ENCODE results near the gene KIF18B. TPM values are rescaled to one million over a fixed set of nuclear protein-coding genes. Genes with fewer than 3 reads are reported as not detected.

The KIF18B gene
- polyA plus RNA-seq, 3 donors = 12.1 to 21.2 (median 15.8) TPM

DNA sequence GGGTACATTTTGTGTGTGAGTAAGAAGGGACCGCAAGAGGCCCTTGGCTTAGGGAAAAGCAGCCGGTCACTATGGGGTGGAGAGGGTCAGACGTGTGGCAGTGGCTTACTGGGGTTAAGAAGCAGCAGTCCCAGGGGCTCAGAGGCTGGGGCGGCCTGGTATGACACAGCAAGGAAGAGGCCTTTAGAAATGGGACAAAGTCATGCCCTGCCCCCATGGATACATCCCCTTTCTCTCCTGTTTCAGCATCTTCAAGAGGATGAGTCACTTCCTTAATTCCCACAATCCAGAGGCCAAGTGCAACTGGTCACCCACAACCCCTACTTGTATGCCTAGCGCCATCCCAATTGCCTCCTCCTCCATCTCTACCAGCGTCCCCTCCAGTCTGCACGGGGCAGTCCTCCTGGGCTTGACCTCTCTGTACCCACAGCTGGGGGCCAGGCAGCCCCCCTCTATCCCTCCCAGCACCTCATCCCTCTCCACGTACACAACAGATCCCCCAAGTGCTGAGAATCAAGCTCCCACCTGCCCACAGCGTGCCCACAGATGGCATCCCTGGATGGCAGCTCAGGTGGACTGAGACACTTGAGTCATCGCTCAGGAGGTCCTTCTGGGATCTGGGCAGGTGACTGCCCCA is 41.4 kb downstream of the KIF18B start:
- DNase-seq = no peak

- no peak for DNase-seq
Measured at GRCh38 chr17:44905006-44906000, 42.3 kb downstream of the KIF18B start.

- DNase-seq = no peak
Measured at GRCh38 chr17:44904001-44904984, 43.3 kb downstream of the KIF18B start.

DNA sequence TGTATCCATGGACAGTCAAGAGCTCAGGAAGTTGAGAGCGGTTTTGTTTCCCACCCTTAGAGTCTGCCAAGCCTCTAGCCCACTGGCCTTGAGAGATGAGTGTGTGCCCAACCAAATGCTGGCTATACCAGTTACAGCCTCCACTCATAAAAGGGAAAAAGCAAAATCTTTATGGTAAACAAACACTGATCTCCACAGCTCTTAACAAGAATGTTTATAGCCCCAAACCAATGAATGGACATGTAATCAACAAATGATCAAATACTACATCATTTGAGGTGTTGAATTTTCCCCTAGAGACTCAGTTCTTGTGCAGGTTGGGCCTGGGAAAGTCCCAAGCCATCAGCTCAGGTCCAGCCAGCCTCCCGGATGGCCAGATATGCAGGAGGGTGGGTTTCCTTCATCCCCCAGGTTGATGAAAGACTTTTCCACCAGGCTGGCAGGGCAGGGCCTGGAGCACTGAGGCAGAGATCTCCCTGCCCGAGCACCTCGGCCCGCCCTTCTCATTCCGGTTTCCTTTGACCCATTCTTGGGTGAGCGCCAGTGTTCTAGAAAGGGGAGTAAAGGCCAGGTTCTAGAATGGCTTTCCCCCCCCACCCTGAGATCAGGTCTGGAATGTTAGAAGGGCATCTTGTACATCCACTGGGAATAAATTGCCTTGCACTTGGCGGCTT is 44.4 kb downstream of the KIF18B start:
- DNase-seq = no peak

DNA sequence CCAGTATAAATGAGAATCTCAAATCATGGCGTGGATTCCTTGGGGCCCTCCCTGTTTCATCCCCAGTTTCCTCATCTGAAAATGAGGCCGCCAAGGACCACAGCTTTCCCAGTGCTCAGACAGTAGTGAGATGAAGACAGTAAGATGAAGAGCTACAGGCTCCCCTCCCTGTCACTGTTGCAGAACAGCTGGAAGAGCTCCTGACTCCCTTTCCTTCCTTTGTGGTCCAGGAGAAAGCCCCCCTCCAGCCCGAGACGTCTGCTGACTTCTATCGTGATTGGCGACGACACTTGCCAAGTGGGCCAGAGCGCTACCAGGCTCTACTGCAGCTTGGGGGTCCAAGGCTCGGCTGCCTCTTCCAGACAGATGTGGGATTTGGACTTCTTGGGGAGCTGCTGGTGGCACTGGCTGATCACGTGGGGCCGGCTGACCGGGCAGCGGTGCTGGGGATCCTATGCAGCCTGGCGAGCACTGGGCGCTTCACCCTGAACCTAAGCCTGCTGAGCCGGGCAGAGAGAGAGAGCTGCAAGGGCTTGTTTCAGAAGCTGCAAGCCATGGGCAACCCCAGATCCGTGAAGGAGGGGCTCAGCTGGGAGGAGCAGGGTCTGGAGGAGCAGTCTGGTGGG is 45.3 kb downstream of the KIF18B start:
- DNase-seq = no peak

GRCh38 chr17:44901411-44901921 is 46.1 kb downstream of the KIF18B start:
- DNase-seq = no peak

DNA sequence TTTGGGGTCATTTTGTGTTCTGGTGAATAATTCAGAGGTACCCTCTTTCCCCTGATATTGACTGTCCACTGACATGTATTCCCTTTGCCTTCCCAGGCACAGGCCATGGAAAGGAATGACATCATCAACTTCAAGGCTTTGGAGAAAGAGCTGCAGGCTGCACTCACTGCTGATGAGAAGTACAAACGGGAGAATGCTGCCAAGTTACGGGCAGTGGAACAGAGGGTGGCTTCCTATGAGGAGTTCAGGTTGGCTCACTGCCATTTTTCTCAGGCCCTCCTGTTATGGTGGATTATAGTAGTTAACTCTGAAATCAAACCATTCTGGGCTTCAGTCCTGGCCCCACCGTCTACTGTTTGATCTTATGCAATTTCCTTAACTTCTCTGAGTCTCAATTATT is 46.7 kb downstream of the KIF18B start:
- no peak for DNase-seq

DNA sequence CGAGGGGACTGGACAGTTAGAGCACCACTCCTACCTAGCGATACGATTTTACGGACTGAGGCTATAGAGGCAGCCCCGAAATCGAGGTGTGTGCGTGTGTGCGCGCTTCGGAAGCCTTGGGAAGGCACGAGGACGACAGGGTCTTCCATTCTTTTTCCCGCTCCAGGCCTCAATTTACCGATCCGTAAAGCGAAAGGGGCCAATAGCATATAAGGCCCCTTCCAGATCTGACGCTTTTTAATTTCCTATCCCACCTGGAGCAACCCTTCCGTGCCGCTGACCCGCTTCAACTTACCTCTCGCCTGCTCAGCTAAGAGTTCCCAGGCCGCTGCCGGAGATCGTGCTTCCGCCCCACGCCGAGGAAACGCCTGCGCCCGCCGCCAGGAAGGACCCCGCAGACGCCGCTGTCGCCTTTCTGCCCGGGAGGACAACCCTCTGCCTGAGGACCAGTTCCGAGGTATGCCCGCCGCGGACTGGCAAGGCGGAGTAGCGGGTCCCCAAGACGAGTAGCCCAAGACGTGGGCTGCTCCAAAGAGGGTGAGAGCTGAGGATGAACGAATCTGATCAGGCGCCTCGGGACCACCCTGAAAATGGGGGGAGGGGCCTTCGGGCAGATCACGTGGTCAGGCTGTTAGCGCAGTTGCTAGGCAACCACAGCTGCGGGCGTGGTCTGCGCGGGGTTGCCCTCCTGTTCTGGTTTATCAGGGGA is 48.3 kb downstream of the KIF18B start, which contains the start of gene EFTUD2:
Gene EFTUD2, minus strand, starts transcription at position 372 of the 709 bp plus-strand sequence. CDS start 4,924 bp downstream, outside the sequence.
- DNase-seq = peak; percentile 88

DNA sequence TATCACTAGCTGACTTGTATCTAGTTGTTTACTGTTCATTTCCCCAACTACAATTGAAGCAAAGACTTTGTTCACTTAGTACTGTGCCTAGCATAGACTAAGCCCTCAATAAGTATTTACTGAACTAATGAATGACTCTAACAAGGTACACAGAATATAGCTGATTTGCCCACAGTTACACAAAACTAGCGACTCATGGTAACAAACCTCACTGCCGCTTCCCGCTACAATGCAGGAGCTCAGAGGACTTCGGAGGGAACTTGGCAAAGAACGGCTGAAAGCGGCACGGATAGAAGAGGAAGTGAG is 48.9 kb downstream of the KIF18B start:
- DNase-seq = no peak

GRCh38 chr17:44894642-44895041 is 52.9 kb downstream of the KIF18B start:
- no peak for DNase-seq

DNA sequence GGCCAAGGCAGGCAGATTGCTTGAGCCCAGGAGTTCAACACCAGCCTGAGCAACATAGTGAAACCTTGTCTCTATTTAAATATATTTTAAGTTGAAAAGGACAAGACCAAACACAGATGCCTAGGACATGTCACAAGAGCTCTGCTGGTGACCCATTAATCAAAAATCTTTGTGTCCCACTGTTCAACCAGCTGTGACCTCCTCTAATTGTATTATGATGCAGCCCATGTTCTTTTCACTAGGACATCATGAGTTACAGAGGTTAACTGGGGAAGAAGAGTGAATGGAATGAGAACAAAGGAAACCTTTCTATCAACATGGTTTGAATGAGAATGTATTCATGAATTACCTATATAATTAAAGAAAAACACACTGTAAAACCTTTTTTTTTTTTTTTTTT is 55.3 kb downstream of the KIF18B start:
- no peak for DNase-seq

DNA sequence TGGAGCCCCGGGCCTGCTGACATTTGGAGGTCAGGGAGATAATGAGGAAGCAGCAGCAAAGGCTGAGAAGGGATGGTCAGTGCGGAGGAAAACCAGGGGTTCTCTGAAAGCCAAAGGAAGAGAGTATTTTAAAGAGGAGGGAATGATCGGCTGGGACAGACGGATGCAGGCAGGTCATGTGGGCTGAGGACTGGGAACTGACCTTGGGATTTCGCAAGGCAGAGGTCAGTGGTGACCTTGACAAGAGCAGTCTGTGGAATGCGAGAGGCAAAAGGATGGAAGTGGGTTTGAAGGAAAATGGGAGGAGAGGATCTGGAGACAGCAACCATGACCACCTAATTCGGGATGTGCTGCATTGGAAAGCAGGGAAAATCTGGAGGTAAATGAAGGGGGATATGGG is 58.6 kb downstream of the KIF18B start:
- no peak for DNase-seq

DNA sequence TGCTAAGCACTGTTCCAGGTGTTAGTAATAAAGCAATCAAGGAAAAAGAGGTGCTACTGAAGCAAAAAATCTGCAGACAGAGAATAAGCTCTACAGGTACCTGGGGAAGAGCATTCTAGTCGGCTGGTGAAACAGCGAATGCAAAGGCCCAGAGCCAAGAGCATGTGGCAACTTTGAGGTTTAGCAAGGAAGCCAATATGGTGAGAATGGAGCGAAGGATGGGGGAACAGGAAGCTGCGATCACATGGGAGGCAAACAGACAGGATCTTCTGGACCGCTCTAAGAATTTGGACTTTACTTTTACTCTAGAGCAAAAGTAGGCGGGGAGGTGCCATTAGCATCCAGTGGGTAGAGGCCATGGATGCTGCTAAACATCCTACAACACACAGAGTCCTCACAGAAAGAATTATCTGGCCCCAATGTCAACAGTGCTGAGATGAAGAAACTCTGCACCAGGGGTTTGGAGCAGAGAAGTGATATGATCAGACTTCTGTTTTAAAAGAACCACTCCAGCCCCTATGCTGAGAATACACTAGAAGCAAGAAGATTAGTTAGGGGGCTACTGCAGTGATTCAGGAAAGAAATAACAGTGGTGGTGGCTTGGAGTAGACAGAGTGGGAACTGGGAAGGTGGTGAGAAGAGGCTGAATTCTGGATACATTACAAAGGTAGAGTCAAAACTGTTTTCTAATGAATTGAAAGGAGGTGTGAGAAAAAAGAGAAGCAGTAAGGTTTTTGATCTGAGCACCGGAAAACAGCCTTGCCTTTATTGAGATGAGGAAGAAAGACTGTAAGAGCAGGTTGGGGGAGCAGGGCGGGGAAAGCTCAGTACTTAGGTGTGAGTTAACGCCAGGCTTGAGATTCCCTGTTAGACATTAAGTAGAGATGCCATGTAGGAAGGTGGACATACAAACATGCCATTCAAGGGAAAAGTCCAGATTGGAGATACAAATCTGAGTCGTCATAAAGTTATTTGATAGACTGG is 59.3 kb downstream of the KIF18B start:
- DNase-seq = no peak

DNA sequence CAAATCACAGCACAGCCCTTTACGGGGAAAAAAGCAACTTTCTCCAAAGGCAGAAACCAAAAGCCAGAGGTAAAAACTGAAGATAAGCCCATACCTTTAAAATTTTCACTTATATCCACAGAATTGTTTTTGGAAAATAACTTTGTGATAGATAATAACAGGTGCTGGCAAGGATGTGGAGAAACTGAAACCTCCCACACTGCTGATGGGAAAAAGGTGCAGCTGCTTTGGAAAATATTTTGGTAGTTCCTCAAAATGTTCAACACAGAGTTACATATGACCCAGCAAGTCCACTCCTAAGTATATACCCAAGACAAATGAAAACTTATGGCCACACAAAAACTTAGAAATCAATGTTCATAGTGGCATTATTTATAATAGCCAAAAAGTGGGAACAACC is 60.6 kb downstream of the KIF18B start:
- DNase-seq = no peak

- DNase-seq = no peak
Measured at GRCh38 chr17:44884941-44885340, 62.6 kb downstream of the KIF18B start.

GRCh38 chr17:44881145-44881544 is 66.4 kb downstream of the KIF18B start:
- no peak for DNase-seq

- DNase-seq = no peak
Measured at GRCh38 chr17:44880062-44880461, 67.5 kb downstream of the KIF18B start.

DNA sequence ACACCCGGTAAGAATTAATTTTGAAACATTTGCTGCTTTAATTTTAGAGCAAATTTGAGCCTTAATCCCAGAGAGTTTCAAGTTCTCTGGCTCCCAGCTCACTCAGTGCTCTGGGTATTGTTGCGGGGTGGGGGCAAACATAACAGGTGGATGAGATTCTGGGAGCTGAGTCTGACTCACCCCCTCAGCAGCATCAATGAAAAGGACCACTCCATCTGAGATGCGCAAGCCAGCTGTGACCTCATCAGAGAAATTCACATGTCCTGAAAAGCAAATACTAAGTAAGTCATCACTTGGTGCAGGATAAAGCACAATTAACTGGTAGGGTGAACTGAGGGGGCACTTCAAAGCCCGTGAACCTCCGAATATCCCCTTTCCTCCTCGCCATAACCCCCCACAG is 68.2 kb downstream of the KIF18B start:
- DNase-seq = no peak

Measured in renal pelvis (tissue), 4 donors.